UCSD-AML1 (cell line): ENCODE data around the gene ING1.
A peak's percentile ranks its signal among the peaks of the same experiment; 100 is the strongest.

Source experiments
- DNase-seq: peaks from one replicate; lab custom pipeline; 2025; ENCODE audit not compliant: unreplicated experiment; lab: John Stamatoyannopoulos, UW

The ING1 gene

GRCh38 chr13:110769097-110769496 lies 55.6 kb downstream of the ING1 start:
- DNase-seq = no peak

DNA sequence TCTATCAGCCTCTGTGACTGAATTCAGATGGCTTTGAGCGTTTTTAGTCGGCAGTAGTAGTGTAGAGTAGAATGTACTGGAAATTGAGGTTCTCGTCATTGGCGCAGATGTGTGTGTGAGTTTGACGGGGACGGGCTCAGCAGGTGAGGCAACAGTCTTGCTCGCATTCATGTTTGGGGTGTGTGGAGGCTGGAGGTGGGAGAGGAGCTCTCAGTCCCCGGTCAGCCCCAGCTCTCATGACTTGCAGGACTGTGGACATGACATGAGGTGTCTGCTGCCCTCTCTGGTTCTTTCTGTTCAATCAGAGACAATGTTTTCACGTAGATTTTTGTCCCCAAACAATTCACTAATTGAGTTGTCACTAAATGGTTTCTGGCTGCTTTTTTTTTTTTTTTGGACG lies 57.2 kb downstream of the ING1 start:
- no peak for DNase-seq

- DNase-seq = peak; percentile 28
Measured at GRCh38 chr13:110771194-110771593, 57.7 kb downstream of the ING1 start.

- DNase-seq = no peak
Measured at GRCh38 chr13:110772091-110772984, 58.8 kb downstream of the ING1 start.
